ENCODE data around the gene SELENOF. TPM values are rescaled to one million over a fixed set of nuclear protein-coding genes. Genes with fewer than 3 reads are reported as not detected.

The SELENOF gene
- total RNA-seq, 2 experiments from 2014 or later, result 93.0 to 214 TPM

GRCh38 chr1:86913399-86913895 is 479 bp downstream of the SELENOF start:
- no peaks in the 10 kb centered on the region for H3K9me2 ChIP-seq (ENCODE audit: insufficient read depth, low read length)
- TSS peak; percentile 81 for BruUV-seq (replicated peaks)
- H2AFZ ChIP-seq (ENCODE audit: low read length), result peak overlapping the region; percentile 8; the same call in 1 of the 2 replicates
- peak; percentile 78 for DNase-seq (ENCODE audit: low spot score)
- H3K4me1 ChIP-seq (ENCODE audit: insufficient read depth, low read length, poor library complexity, severe bottlenecking), result peaks cover 29% of the 10 kb centered on the region
- POLR2A ChIA-PET, result interaction anchor here (0.6 to 7.6 kb wide), 21 partner anchors 9 to 172 kb away, joined by 3 to 44 read pairs (median 6); no protein-coding TSS in a partner anchor
- peak overlapping the region; percentile 86 for H3K4me3 ChIP-seq (ENCODE audit: low read depth, low read length, poor library complexity, severe bottlenecking)
- H3K4me2 ChIP-seq (ENCODE audit: low read length), result peak overlapping the region; percentile 90
- TF ChIP-seq CTCF (conservative IDR thresholded peaks at IDR 0.05; ENCODE audit: low read length) (no peak), EZH2phosphoT487 (IDR thresholded peaks at IDR 0.05; ENCODE audit: borderline replicate concordance, low read depth, low read length) (no peak)
- CTCF ChIA-PET (ENCODE audit: unreplicated experiment), result no interaction called here
- peaks cover 93% of the 10 kb centered on the region for H3K79me2 ChIP-seq (ENCODE audit: insufficient read depth, low read depth, low read length)
- peaks cover 15% of the 10 kb centered on the region; the same call in 1 of the 2 replicates for H3K9me3 ChIP-seq (ENCODE audit: low read length)
- peak overlapping the region; percentile 79 for H3K27ac ChIP-seq (ENCODE audit: low read depth, low read length, poor library complexity, severe bottlenecking)
- peaks cover 33% of the 10 kb centered on the region for H4K20me1 ChIP-seq (ENCODE audit: insufficient read depth, low read length)
- intact Hi-C loops (cut with micrococcal nuclease; ENCODE audit: unreplicated experiment), result no loop called here
- peaks cover 53% of the 10 kb centered on the region for H3K36me3 ChIP-seq (ENCODE audit: insufficient read depth, low read length)

GRCh38 chr1:86912281-86912900 is 1.5 kb downstream of the SELENOF start:
- Histone ChIP-seq H3K4me1 (ENCODE audit: insufficient read depth, low read length, poor library complexity, severe bottlenecking) (peaks cover 23% of the 10 kb centered on the region), H4K20me1 (ENCODE audit: insufficient read depth, low read length) (peaks cover 35% of the 10 kb centered on the region), H3K79me2 (ENCODE audit: insufficient read depth, low read depth, low read length) (peaks cover 93% of the 10 kb centered on the region), H3K4me3 (ENCODE audit: low read depth, low read length, poor library complexity, severe bottlenecking) (peak overlapping the region; percentile 86), H3K36me3 (ENCODE audit: insufficient read depth, low read length) (peaks cover 53% of the 10 kb centered on the region), H3K4me2 (ENCODE audit: low read length) (peak overlapping the region; percentile 90), H3K9me3 (ENCODE audit: low read length) (peaks cover 21% of the 10 kb centered on the region; the same call in 1 of the 2 replicates), H3K27ac (ENCODE audit: low read depth, low read length, poor library complexity, severe bottlenecking) (peak overlapping the region; percentile 79), H3K9me2 (ENCODE audit: insufficient read depth, low read length) (no peaks in the 10 kb centered on the region), H2AFZ (ENCODE audit: low read length) (no peak overlapping the region)
- CTCF ChIA-PET (ENCODE audit: unreplicated experiment), result no interaction called here
- intact Hi-C loops (cut with micrococcal nuclease; ENCODE audit: unreplicated experiment), result no loop called here
- no TSS peak for BruUV-seq (replicated peaks)
- TF ChIP-seq CTCF (conservative IDR thresholded peaks at IDR 0.05; ENCODE audit: low read length) (no peak), EZH2phosphoT487 (IDR thresholded peaks at IDR 0.05; ENCODE audit: borderline replicate concordance, low read depth, low read length) (no peak)
- POLR2A ChIA-PET, result interaction anchor here (0.6 to 7.6 kb wide), 17 partner anchors 8 to 535 kb away, joined by 3 to 44 read pairs (median 4); no protein-coding TSS in a partner anchor
- peak; percentile 17 for DNase-seq (ENCODE audit: low spot score)

GRCh38 chr1:86906419-86906818 is 7.5 kb downstream of the SELENOF start:
- Histone ChIP-seq H2AFZ (ENCODE audit: low read length) (no peak overlapping the region), H3K36me3 (ENCODE audit: insufficient read depth, low read length) (peaks cover 100% of the 10 kb centered on the region), H3K4me3 (ENCODE audit: low read depth, low read length, poor library complexity, severe bottlenecking) (no peak overlapping the region), H3K79me2 (ENCODE audit: insufficient read depth, low read depth, low read length) (peaks cover 100% of the 10 kb centered on the region), H3K4me1 (ENCODE audit: insufficient read depth, low read length, poor library complexity, severe bottlenecking) (peaks cover 6% of the 10 kb centered on the region), H3K9me2 (ENCODE audit: insufficient read depth, low read length) (no peaks in the 10 kb centered on the region), H3K4me2 (ENCODE audit: low read length) (no peak overlapping the region), H4K20me1 (ENCODE audit: insufficient read depth, low read length) (peaks cover 21% of the 10 kb centered on the region), H3K27ac (ENCODE audit: low read depth, low read length, poor library complexity, severe bottlenecking) (no peak overlapping the region), H3K9me3 (ENCODE audit: low read length) (peaks cover 44% of the 10 kb centered on the region; the same call in 1 of the 2 replicates)
- no peak for TF ChIP-seq EZH2phosphoT487 (IDR thresholded peaks at IDR 0.05; ENCODE audit: borderline replicate concordance, low read depth, low read length)
- intact Hi-C loops (cut with micrococcal nuclease; ENCODE audit: unreplicated experiment), result no loop called here
- DNase-seq (ENCODE audit: low spot score), result no peak
- ChIA-PET CTCF (ENCODE audit: unreplicated experiment) (no interaction called here), POLR2A (interaction anchor here (0.6 to 1.0 kb wide), 2 partner anchors 9 to 1039 kb away, joined by 3 to 5 read pairs; no protein-coding TSS in a partner anchor)
- no TSS peak for BruUV-seq (replicated peaks)
